Measurements from ENCODE around the gene CEP152.

GRCh38 chr15:48721061-48721810 lies 89.6 kb downstream of the CEP152 start:
- TF ChIP-seq CTCF (IDR thresholded peaks at IDR 0.05; ENCODE audit: insufficient read depth, low read length) (no peak), POLR2AphosphoS5 (IDR thresholded peaks at IDR 0.05; ENCODE audit: low read depth) (no peak), REST (IDR thresholded peaks at IDR 0.05; ENCODE audit: insufficient replicate concordance, low read depth) (no peak), GABPA (IDR thresholded peaks at IDR 0.05; ENCODE audit: low read depth) (no peak)
